Adrenal gland (tissue), 12 donors: Measurements from ENCODE around the gene RSPO3. TPM values are rescaled to one million over a fixed set of nuclear protein-coding genes. Genes with fewer than 3 reads are reported as not detected.

Experiments
- DNase-seq, 7 donors: peaks; one replicate each; pipeline ENCODE4 v3.0.0-alpha.2; 2019 to 2020
- H3K27ac ChIP-seq, 5 donors: fragments of 200-600 bp; sonication (generic) in 4 of 5; 1 replicate in 3 of 5; 2 replicates in 2 of 5; pipeline versions ENCODE4 v1.5.1 to v1.8.0; 2016 to 2020; ENCODE audit warnings: mild to moderate bottlenecking in 1 of 5
- H3K27me3 ChIP-seq: fragments of 200-600 bp; 2 replicates; pipeline ENCODE4 v1.8.0; 2021
- H3K36me3 ChIP-seq, 2 donors: fragments of 200-600 bp; replicated peaks in 1 of 2; 1 replicate in 1 of 2; 2 replicates in 1 of 2; pipeline versions ENCODE4 v1.5.1 to v1.8.0; 2018 to 2022
- H3K4me1 ChIP-seq, 2 donors: fragments of 200-600 bp; replicated peaks in 1 of 2; 1 replicate in 1 of 2; 2 replicates in 1 of 2; pipeline versions ENCODE4 v1.5.1 to v1.8.0; 2018 to 2021
- H3K4me3 ChIP-seq, 4 donors: fragments of 200-600 bp; sonication (generic) in 3 of 4; one replicate each; pipeline ENCODE4 v1.5.1; 2016 to 2018
- H3K9me3 ChIP-seq, 3 donors: fragments of 200-600 bp; sonication (generic) in 1 of 3; replicated peaks in 1 of 3; 1 replicate in 2 of 3; 2 replicates in 1 of 3; pipeline versions ENCODE4 v1.5.1 to v1.8.0; 2016 to 2021
- POLR2A ChIP-seq, 2 donors: fragments of 450-650 bp; IDR thresholded peaks; one replicate each; pipeline ENCODE4 v1.6.1; 2017; ENCODE audit warnings: antibody characterized with exemption in 2 of 2, mild to moderate bottlenecking in 2 of 2, moderate library complexity in 1 of 2
- WGBS, 4 donors: extraction: QIAGEN DNeasy Blood & Tissue Kit in 2 of 4; methylation state at CpG; one replicate each; pipeline versions ENCODE4 v1.1.5 to v1.1.7; 2013 to 2017; 5-methylcytosine and 5-hydroxymethylcytosine counted together
- intact Hi-C, 2 donors: fragments of 100-400 bp; cut with DNase I; formaldehyde crosslinking; loops; one replicate each; pipeline versions ENCODE4 v1.14.1 to v1.15.0; 2022 to 2023
- polyA plus RNA-seq, 3 donors: library from polyadenylated mRNA; stranded (reverse); fragments of 200-250 nt in 2 of 3; fragments of 350-450 nt in 1 of 3; fragmentation: Illumina TruSeq in 1 of 3; extraction: RNeasy Lipid Tissue Mini Kit (QIAGEN cat#74804) in 1 of 3; gene quantifications; one replicate each; pipeline ENCODE4 v1.2.3, GENCODE V29; 2013 to 2014
- total RNA-seq, 9 donors: library from RNA; depleted of rRNA in 4 of 9; stranded (reverse); fragments of >200 nt in 4 of 9; fragments of 120-200 nt in 1 of 9; fragmentation: NEBNext Ultra II Directional in 1 of 9; extraction: Animal tissue kit (Norgen Biotek cat#: 25700) in 1 of 9; gene quantifications; one replicate each; pipeline versions ENCODE4 v1.1.0 to v1.2.4, GENCODE V29; 2013 to 2023
- TF ChIP-seq, protein P1 (sequence below), 6 experiments: fragments of 450-650 bp in 4 of 6; fragments of 200-600 bp in 2 of 6; sonication (generic) in 1 of 6; IDR thresholded peaks; 1 replicate in 5 of 6; 2 replicates in 1 of 6; pipeline versions ENCODE4 v1.5.1 to v1.8.0; 2016 to 2021; ENCODE audit warnings: antibody characterized with exemption in 6 of 6, mild to moderate bottlenecking in 2 of 6, moderate library complexity in 1 of 6
- donor health status: healthy with polysubstance abuse.
- donor health status: Bipolar disorder and iron deficiency.
- donor health status: DM: yes; HTN: yes; CAD: no.
- donor health status: DM: no; HTN: no; CAD: no.
- donor health status: DM: no; HTN: no; CAD: no.
- donor health status: DM: yes; HTN: yes; CAD: no.

The RSPO3 gene
- total and polyA plus RNA-seq, 12 donors, result 3.2 to 36.5 (median 15.4) TPM

DNA sequence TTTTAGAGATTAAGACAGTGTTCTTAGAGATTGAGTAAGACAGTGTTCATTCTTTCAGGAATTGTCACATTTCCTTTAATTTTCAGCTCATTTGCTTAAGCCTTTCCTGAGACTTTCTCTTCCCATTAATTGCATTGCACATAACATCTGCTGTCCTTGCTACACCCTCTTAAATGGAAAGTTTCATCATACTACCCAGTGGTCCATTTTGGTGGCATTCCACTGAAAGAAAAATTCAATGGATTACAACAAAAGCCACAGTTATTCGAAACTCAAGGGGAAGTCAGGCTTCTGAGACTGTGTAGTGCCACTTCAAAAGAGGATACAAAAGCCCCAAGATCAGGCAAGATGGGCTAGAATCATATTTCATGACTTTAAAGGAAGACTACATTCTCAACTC lies 64.0 kb downstream of the RSPO3 start:
- Histone ChIP-seq H3K4me1 (no peaks in the 10 kb centered on the region), H3K9me3 (no peaks in the 10 kb centered on the region), H3K27me3 (no peaks in the 10 kb centered on the region), H3K27ac (no peak overlapping the region), H3K4me3 (no peak overlapping the region), H3K36me3 (no peaks in the 10 kb centered on the region)
- intact Hi-C loops, result no loop called here
- DNase-seq, result no peak
- TF ChIP-seq POLR2A (IDR thresholded peaks at IDR 0.05), result no peak
- TF ChIP-seq, protein P1, sequence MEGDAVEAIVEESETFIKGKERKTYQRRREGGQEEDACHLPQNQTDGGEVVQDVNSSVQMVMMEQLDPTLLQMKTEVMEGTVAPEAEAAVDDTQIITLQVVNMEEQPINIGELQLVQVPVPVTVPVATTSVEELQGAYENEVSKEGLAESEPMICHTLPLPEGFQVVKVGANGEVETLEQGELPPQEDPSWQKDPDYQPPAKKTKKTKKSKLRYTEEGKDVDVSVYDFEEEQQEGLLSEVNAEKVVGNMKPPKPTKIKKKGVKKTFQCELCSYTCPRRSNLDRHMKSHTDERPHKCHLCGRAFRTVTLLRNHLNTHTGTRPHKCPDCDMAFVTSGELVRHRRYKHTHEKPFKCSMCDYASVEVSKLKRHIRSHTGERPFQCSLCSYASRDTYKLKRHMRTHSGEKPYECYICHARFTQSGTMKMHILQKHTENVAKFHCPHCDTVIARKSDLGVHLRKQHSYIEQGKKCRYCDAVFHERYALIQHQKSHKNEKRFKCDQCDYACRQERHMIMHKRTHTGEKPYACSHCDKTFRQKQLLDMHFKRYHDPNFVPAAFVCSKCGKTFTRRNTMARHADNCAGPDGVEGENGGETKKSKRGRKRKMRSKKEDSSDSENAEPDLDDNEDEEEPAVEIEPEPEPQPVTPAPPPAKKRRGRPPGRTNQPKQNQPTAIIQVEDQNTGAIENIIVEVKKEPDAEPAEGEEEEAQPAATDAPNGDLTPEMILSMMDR (IDR thresholded peaks at IDR 0.05), result no peak
- WGBS, 4 donors, result 60 to 80% (median 71%) methylated on average over 1 of the region's 1 CpG

DNA sequence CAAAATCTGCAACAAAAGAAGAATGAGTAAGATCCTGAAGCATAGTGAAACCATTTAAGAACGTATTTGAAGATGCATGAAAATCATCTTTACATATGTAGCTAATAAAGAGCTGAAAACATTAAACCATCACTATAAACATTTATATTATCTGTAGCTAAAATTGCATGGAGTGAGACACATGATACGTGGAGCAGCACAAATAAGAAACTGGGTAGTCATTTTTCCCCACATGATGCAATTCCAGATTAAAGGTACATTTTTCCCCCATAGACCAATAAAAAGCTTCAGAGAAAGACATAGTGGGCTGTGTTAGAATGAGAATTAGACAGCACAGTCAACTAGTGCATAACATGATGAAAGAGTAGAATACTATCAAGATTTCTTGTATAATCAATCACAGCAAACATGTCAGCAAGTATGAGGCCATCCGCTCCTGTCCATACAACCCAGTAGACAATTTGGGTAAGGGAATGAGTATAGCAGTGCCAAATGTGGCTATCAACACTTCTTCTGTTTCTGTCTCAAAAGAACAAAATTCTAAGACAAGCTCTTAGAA lies 67.0 kb downstream of the RSPO3 start:
- TF ChIP-seq, protein P1 (IDR thresholded peaks at IDR 0.05), result no peak
- TF ChIP-seq POLR2A (IDR thresholded peaks at IDR 0.05), result no peak
- H3K27me3 ChIP-seq, result no peaks in the 10 kb centered on the region
- intact Hi-C loops, result no loop called here
- H3K36me3 ChIP-seq, result no peaks in the 10 kb centered on the region
- no peaks in the 10 kb centered on the region for H3K9me3 ChIP-seq
- DNase-seq, result no peak
- H3K4me1 ChIP-seq, result no peaks in the 10 kb centered on the region
- H3K27ac ChIP-seq, result no peak overlapping the region
- no peak overlapping the region for H3K4me3 ChIP-seq
- 72 to 78% (median 75%) methylated on average over 3 of the region's 3 CpGs for WGBS, 4 donors

DNA sequence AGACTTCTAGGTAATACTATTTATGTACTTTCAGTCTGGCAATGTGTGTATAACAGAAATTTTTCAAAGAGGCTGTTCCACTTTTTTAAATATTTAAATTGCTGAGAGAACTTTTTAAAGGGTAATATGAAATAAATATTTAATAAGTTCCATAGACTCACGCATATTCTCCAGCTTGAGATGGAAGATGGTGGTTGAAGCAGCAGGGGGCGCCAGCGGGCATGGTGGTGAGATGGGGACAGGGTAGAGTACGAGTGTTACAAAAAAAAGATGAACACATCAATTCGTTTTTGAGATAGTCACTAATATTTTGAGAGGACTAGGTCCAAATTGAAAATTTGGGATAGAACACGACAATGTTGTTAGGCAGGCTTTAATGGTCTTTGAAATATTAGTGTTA lies 68.4 kb downstream of the RSPO3 start:
- Histone ChIP-seq H3K27ac (no peak overlapping the region), H3K9me3 (no peaks in the 10 kb centered on the region), H3K36me3 (no peaks in the 10 kb centered on the region), H3K4me3 (no peak overlapping the region), H3K27me3 (no peaks in the 10 kb centered on the region), H3K4me1 (no peaks in the 10 kb centered on the region)
- 39 to 51% (median 43%) methylated on average over 6 of the region's 6 CpGs for WGBS, 4 donors
- TF ChIP-seq POLR2A (IDR thresholded peaks at IDR 0.05), result no peak
- TF ChIP-seq, protein P1 (IDR thresholded peaks at IDR 0.05), result peak; percentile 10 to 41 (median 28)
- DNase-seq, result peak; percentile 31 to 68 (median 39)
- intact Hi-C loops, result no loop called here

DNA sequence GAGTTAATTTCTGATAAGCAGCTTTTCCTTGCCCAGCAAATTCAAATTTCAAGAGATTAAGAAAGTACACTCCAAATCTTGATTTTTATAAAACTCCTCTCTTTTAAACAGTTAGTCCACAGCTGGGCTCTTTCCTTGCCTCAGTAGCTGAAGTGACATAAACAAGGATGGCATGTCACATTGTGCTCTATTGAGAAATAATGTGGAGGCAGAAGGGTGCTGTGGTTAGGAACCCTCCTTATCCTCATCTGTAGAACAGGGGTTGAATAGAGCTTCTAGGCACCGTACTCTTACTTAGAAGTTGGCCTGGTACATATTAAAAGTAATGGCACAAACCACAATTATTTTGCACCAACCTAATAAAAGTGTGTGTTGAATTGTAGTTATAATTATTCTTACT lies 70.3 kb downstream of the RSPO3 start:
- Histone ChIP-seq H3K4me1 (no peaks in the 10 kb centered on the region), H3K27ac (no peak overlapping the region), H3K36me3 (no peaks in the 10 kb centered on the region), H3K9me3 (no peaks in the 10 kb centered on the region), H3K27me3 (no peaks in the 10 kb centered on the region), H3K4me3 (no peak overlapping the region)
- no peak for DNase-seq
- intact Hi-C loops, result no loop called here
- WGBS, 4 donors, result 80 to 97% (median 93%) methylated on average over 1 of the region's 1 CpG
- TF ChIP-seq POLR2A (IDR thresholded peaks at IDR 0.05), result no peak
- TF ChIP-seq, protein P1 (IDR thresholded peaks at IDR 0.05), result no peak
